Activated CD8-positive, alpha-beta memory T cell treated with anti-CD3 and anti-CD28 coated beads for 36 hours (primary cell): Measurements from ENCODE around the gene ETNK2. TPM values are rescaled to one million over a fixed set of nuclear protein-coding genes. Genes with fewer than 3 reads are reported as not detected.

ENCODE experiments used
- CTCF ChIA-PET: fragments of 350-600 bp; sonication (Branson Sonifier 250); formaldehyde crosslinking; loops from one replicate; lab custom pipeline; 2021; ENCODE audit warnings: antibody characterized with exemption; lab: Charles Lee
- POLR2A ChIA-PET: fragments of 350-600 bp; sonication (Branson Sonifier 250); formaldehyde crosslinking; loops from one replicate; lab custom pipeline; 2021; ENCODE audit warnings: antibody characterized with exemption; lab: Charles Lee
- total RNA-seq, 2 experiments: library from RNA; stranded (reverse); gene quantifications; one replicate each; pipeline ENCODE4 v1.2.3, GENCODE V29; 2021

ETNK2 gene
- total RNA-seq, 2 experiments from 2014 or later: 0.96 to 1.1 TPM

- ChIA-PET CTCF (no interaction called here), POLR2A (no interaction called here)
Observed at GRCh38 chr1:204180133-204180532, 28.3 kb upstream of the ETNK2 start.

- ChIA-PET POLR2A (no interaction called here), CTCF (interaction anchor here (0.5 kb wide), 1 partner anchor 156 kb away, joined by 3 read pairs; no protein-coding TSS in a partner anchor)
Observed at GRCh38 chr1:204178487-204179281, 26.8 kb upstream of the ETNK2 start.

- ChIA-PET CTCF (interaction anchor here (0.5 to 1.3 kb wide), 2 partner anchors 14 to 333 kb away, joined by 4 to 5 read pairs; no protein-coding TSS in a partner anchor), POLR2A (no interaction called here)
Observed at GRCh38 chr1:204177133-204177532, 25.3 kb upstream of the ETNK2 start.

- ChIA-PET POLR2A (no interaction called here), CTCF (interaction anchor here (1.2 to 1.3 kb wide), 2 partner anchors 13 kb away, joined by 5 read pairs; no protein-coding TSS in a partner anchor)
Observed at GRCh38 chr1:204176049-204176448, 24.2 kb upstream of the ETNK2 start.

GRCh38 chr1:204174958-204175357 lies 23.1 kb upstream of the ETNK2 start:
- CTCF ChIA-PET: interaction anchor here (1.2 kb wide), 1 partner anchor 12 kb away, joined by 5 read pairs; no protein-coding TSS in a partner anchor

GRCh38 chr1:204172404-204173029 lies 20.7 kb upstream of the ETNK2 start:
- POLR2A ChIA-PET: no interaction called here
- CTCF ChIA-PET: interaction anchor here (0.6 kb wide), 1 partner anchor 9 kb away, joined by 3 read pairs; no protein-coding TSS in a partner anchor

More at GRCh38 chr1:204174958-204175357, 23.1 kb upstream of the ETNK2 start:
- POLR2A ChIA-PET: no interaction called here

- CTCF ChIA-PET: interaction anchor here (0.6 kb wide), 1 partner anchor 8 kb away, joined by 3 read pairs; no protein-coding TSS in a partner anchor
- POLR2A ChIA-PET: no interaction called here
Observed at GRCh38 chr1:204171751-204172178, 19.9 kb upstream of the ETNK2 start.

- ChIA-PET POLR2A (no interaction called here), CTCF (interaction anchor here (0.6 to 1.1 kb wide), 2 partner anchors 38 to 251 kb away, joined by 3 read pairs; no protein-coding TSS in a partner anchor)
Observed at GRCh38 chr1:204170494-204171155, 18.8 kb upstream of the ETNK2 start.

- CTCF ChIA-PET: interaction anchor here (0.5 to 1.1 kb wide), 4 partner anchors 39 to 252 kb away, joined by 3 read pairs; no protein-coding TSS in a partner anchor
- POLR2A ChIA-PET: no interaction called here
Observed at GRCh38 chr1:204169858-204170257, 18.0 kb upstream of the ETNK2 start.

GRCh38 chr1:204167730-204168129 lies 15.9 kb upstream of the ETNK2 start:
- POLR2A ChIA-PET: no interaction called here
- CTCF ChIA-PET: interaction anchor here (0.8 to 1.7 kb wide), 2 partner anchors 16 to 196 kb away, joined by 3 to 5 read pairs; no protein-coding TSS in a partner anchor

- POLR2A ChIA-PET: no interaction called here
Observed at GRCh38 chr1:204166219-204166618, 14.4 kb upstream of the ETNK2 start, which contains the start of gene REN. Gene REN, minus strand, starts transcription at chr1:204166337. Its CDS starts 44 bp downstream, at chr1:204166293.

GRCh38 chr1:204162494-204163074 lies 10.7 kb upstream of the ETNK2 start:
- CTCF ChIA-PET: interaction anchor here (0.6 to 2.6 kb wide), 22 partner anchors 13 to 284 kb away, joined by 3 to 16 read pairs (median 4); no protein-coding TSS in a partner anchor
- POLR2A ChIA-PET: no interaction called here

More at GRCh38 chr1:204166219-204166618, 14.4 kb upstream of the ETNK2 start, which contains the start of gene REN:
- CTCF ChIA-PET: interaction anchor here (1.3 to 2.9 kb wide), 3 partner anchors 41 to 265 kb away, joined by 3 to 9 read pairs (median 3); no protein-coding TSS in a partner anchor

- ChIA-PET CTCF (interaction anchor here (0.9 to 2.6 kb wide), 16 partner anchors 14 to 285 kb away, joined by 3 to 16 read pairs (median 4); no protein-coding TSS in a partner anchor), POLR2A (no interaction called here)
Observed at GRCh38 chr1:204161609-204162493, 10.0 kb upstream of the ETNK2 start.

GRCh38 chr1:204157962-204158361 lies 6.1 kb upstream of the ETNK2 start:
- ChIA-PET POLR2A (no interaction called here), CTCF (interaction anchor here (3.0 kb wide), 1 partner anchor 206 kb away, joined by 10 read pairs; no protein-coding TSS in a partner anchor)

GRCh38 chr1:204155881-204156280 lies 4.0 kb upstream of the ETNK2 start:
- POLR2A ChIA-PET: no interaction called here
- CTCF ChIA-PET: interaction anchor here (1.0 to 1.3 kb wide), 2 partner anchors 27 to 348 kb away, joined by 3 read pairs; no protein-coding TSS in a partner anchor

- POLR2A ChIA-PET: no interaction called here
- CTCF ChIA-PET: interaction anchor here (1.0 to 1.3 kb wide), 2 partner anchors 25 to 349 kb away, joined by 3 read pairs; no protein-coding TSS in a partner anchor
Observed at GRCh38 chr1:204154568-204155255, 2.9 kb upstream of the ETNK2 start.

GRCh38 chr1:204153667-204154066 lies 1.8 kb upstream of the ETNK2 start:
- ChIA-PET POLR2A (no interaction called here), CTCF (no interaction called here)
